Stimulated activated CD8-positive, alpha-beta memory T cell treated with anti-CD3 and anti-CD28 coated beads, Interleukin-2, amount 100 ng/mL, for 48 hours (primary cell): ENCODE data around the gene GTPBP4.
"Not testable (repeated sequence)": the region's sequence is repeated elsewhere in the genome, so short reads cannot be mapped to it uniquely, and the experiment has no call there.

Source experiments
- DNase-seq, 2 donors: peaks; one replicate each; pipeline ENCODE4 v3.0.0-alpha.2; 2020; ENCODE audit warnings: low read depth in 2 of 2

Gene GTPBP4

DNA sequence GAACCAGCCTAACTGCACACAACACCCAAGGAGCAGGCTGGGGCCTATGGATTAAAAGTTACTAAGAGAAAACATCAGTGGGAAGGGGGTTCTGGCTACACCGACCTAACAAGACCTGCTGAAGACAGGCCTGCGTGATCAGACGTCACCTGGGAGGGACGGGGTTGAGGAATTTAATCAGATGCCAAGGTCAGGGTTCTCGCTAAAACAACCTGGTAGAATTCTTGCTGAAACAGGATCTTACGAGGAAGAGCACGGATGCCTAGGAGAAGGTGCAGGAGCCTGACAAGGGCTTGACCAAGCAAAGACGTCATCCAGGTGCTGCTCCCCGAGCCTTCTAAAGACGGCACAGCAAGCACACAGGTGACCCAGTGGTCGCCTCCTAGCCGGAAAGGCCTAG lies 35.9 kb downstream of the GTPBP4 start:
- DNase-seq, result no peak

DNA sequence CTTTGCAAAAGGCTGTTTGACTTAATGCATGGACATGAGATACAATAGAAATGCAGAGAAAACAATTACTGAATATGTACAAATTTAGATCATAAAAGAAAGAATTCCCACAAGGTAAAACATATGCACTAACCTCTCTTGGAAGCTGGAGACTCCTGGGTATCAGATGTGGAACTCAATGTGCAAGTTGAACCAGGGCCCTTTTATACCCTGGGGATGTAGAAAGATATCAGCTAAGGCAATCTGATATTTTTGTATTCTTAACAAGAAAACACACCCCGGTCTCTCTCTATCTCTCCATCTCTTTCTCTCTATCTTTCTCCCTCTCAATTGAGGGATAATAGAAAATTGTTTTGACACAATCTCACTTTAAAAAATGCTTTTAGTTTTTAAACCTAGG lies 37.4 kb downstream of the GTPBP4 start, which contains the start of gene IDI2:
Gene IDI2 (minus strand): TSS at position 177 of the 400 bp plus-strand sequence. CDS start 1,136 bp downstream, outside the sequence.
- DNase-seq, result no peak

DNA sequence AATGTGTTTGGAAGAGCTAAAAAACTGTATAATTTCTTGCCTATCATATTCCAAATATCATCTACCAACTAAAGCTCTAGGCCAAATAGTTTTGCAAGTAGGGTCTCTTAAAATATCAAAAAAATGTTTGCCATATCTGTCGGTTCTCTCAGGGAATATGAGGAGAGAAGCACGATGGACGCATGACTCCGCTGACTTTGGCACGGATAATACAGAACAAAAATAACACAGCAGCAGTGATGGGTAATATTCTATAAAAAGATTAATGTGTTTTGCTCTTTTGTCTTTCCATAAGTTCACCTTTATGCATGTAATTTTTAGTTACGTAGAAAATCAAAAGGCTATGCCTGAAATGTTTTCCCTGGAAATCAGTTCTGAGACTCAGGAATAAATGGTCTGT lies 38.3 kb downstream of the GTPBP4 start:
- no peak for DNase-seq

DNA sequence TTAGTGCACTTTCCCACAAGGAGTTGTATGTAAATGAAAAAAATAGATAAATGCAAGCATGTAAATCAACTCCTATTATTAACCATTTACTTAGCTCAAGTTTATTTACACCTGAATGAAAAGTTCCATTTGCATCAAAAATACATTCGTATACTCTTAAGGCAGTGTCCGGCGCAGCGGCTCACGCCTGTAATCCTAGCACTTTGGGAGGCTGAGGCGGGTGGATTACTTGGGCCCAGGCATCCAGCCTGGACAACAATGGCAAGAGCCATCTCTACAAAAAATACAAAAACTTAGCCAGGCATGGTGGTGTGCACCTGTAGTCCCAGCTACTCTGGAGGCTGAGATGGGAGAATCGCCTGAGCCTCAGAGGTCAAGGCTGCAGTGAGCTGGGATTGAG lies 41.6 kb downstream of the GTPBP4 start:
- DNase-seq, result no peak

DNA sequence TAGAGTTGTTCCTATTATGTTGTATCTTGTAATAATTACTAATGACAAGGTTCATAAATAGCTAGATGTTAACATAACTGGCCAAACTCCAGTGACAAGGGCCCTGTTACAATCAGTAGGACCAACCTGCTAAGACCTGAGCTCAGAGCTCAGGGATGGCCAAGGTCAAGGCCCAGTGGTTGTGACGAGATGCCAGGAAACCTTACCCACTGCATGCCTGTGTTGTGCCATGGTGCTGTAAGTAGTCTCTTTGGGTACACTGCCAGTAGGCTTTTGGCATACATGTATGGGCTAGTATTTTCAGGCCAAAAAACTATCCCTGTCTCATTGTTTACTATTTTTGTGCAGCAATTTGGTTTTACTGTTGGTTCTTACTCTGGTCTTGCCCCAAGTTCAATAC lies 45.4 kb downstream of the GTPBP4 start:
- DNase-seq, result no peak

DNA sequence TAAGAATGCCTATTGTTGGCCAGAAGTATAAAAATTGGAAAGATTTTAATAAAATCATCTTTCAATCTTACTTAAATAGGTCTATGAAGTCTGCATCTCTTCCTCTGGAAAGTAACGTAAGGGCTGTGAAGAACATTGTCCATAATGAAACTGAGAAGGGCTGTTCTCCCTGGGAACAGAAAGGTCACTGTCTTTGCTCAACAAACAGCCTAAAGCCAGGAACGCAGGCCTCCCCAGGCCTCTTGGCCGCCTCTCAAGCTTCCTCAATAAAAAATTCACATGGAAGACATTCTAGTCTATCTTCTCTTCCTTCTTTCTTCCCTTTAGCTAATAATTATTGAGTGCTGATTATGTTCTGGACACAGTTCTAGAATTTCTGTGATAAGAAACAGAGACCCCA lies 46.5 kb downstream of the GTPBP4 start:
- no peak for DNase-seq

DNA sequence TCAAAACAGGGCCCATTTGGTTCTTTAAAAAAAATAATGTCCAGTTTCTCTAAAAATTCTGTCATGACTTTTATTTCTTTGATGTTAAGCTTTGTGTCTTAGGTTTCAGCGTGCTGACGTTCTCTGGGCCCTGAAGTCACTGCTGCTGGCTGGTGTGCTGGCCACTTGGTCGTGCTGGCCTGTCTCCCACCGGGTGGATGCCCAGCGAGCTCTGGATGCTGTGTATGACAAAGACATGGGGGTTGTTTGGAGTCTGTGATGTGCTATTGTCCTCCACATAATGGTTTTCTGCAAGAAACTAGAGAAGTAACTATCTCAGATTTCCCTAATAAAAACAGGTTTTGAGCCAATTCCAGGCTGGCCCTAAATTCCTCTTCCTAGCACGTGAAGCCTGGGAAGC lies 47.0 kb downstream of the GTPBP4 start:
- no peak for DNase-seq

DNA sequence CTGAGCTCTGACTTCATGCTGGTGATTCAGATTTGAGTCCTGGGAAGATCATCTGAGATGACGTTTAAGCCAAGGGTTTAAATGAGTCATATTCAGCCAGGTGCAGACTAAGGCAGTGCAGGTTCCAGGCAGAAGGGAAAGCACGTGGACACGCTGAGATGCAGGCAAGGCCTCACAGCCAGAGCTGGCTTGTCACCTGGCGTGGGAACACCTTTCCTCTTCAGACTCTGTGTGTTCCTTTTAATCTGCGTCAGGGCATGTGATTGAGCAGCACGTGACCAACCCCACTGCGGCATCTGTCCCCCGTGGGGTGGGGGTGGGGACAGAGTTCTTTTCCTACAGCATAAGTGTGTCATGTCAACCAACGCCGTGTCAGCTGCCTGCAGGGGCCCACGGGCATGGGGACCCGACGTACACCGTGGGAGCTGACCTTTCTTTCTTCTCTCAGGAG lies 48.1 kb downstream of the GTPBP4 start:
- DNase-seq, result no peak

DNA sequence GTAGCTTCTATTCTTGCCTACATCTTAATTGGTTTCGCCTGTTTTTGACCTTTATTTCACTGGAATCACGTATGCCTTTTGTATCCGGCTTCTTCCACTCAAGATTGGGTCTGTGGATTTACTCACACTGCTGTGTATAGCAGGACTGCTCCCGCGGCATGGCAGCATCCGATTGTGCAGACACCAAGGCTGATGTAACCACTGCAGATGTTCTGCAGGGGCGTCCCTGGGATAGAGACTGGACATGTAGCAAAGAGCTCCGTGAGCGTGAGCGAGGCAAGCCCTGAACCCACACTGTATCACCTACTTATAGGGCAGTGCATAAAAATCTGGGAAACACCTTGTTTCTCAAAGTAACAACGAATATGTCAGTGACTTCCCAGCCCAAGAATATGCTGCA lies 48.9 kb downstream of the GTPBP4 start:
- DNase-seq, result no peak

DNA sequence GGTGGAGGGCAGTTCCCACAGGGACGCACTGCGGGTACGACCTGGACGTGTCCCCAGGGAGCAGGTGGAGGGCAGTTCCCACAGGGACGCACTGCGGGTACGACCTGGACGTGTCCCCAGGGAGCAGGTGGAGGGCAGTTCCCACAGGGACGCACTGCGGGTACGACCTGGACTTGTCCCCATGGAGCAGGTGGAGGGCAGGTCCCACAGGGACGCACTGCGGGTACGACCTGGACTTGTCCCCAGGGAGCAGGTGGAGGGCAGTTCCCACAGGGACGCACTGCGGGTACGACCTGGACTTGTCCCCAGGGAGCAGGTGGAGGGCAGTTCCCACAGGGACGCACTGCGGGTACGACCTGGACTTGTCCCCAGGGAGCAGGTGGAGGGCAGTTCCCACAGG lies 50.5 kb downstream of the GTPBP4 start:
- not testable (repeated sequence) for DNase-seq

DNA sequence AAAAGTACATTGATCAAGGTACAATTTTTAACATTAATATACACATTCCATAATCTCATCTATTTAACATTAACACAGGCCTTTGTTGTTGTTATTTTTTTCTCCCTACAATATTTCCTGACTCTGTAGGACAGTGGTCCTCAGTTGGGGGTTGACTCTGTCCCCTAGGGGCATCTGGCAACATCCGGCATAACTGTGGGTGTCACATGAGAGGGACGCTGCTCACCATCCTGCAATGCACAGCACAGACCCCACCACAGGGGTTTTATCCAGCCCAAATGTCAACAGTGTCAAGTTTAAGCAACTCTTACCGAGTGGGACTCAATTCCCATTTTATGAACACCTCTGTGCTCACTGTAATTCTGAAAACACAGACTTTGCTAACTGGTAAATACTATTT lies 51.9 kb downstream of the GTPBP4 start:
- no peak for DNase-seq

DNA sequence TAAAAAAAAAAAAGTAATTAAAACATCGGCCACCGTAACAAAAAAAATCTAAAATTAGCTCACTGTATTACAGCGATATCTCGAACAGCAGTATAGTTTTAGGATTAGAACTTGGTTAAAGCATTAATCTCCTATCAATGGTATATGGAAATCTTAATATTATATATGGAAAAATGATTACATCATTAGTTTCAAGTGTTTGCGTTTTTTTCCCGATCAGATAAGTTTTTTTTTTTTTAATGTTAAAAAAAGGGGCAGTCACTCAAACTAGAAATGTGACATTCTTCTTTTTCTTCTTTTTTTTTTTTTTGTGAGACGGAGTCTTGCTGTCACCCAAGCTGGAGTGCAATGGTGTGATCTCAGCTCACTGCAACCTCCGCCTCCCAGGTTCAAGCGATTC lies 53.3 kb downstream of the GTPBP4 start:
- DNase-seq, result no peak

DNA sequence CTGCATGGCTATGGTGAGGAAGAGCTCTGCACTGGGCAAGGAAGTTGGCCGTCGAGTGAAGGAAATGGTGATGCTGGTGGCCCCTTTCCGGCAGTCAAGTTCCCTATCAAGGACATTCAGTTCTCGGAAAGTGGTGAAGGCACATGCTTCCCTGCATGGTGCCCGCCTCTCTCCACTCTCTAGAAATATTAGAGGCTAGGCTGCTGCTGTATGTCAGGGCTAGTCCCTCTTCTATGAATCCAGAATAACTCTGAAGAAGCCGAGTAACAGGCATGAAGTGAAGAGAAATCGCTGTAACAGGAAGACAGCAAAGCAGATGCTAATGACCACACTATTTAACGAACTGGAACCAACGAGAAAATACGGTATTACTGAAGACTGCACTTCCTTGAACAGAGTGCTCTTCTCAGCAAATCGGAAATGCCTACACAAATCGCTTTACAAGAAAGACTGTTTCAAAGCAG lies 55.3 kb downstream of the GTPBP4 start:
- DNase-seq, result no peak

DNA sequence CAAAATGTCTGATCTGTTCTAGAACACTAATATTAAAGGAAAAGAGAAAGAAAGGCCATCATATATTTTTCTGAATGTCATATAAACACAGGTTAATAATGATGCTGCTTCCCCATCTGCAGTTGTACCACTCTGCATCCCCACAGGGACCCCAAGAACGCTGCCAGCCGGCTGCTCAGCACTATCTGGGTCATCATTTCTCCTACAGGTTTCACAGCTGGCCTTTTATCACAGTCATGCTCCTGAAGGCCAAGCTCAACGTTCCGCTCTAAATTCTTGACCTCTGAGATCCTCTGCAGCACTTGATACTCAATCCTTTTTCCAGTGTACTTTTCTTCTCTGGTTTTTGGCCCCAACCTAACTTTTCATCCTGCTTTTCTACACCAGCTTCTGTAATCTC lies 55.9 kb downstream of the GTPBP4 start:
- no peak for DNase-seq

DNA sequence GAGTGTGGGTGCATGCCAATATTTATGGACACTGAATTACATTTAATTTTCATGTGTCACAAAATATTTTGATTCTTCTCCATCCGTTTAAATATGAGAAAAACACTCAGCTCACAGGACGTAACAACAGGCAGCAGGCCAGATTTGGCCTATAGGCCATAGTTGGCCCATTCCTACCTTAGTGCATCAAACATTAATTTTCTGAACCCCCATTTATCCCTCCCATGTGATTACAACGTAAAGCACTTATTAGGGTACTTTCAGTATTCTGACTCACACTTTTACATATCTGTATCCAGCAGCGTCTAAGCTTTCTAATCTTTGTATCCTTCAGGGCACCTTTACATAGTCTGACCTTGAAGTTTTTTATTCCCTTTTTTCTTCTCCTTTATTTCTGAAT lies 56.7 kb downstream of the GTPBP4 start:
- DNase-seq, result no peak

DNA sequence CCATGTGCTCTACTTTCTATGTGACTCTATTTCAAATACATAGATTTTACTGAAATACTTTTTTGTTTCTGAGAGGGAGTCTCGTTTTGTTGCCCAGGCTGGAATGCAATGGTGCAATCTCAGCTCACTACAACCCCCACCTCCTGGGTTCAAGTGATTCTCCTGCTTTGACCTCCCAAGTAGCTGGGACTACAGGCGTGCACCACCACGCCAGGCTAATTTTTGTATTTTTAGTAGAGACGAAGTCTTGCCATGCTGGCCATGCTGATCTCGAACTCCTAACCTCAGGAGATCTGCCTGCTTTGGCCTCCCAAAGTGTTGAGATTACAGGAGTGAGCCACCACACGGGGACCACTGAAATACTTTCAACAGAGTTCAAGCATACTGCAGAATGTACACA lies 57.2 kb downstream of the GTPBP4 start:
- DNase-seq, result no peak

DNA sequence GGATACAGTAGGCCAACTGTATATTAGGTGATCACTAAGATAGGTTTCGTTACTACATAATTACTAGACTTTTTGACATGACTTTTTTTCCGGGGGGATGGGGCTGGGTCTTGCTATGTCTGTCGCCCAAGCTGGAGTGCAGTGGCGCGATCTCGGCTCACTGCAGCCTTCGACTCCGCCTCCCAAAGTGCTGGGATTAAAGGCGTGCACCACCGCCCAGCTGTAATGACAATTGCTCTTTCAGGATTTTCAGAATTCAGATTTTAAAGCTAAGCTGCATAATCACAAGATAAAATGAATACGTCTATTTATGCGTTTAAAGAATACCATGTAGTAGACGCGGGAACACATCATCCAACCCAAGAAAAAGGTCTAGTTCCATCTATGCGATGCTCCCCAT lies 59.7 kb downstream of the GTPBP4 start:
- DNase-seq, result no peak

DNA sequence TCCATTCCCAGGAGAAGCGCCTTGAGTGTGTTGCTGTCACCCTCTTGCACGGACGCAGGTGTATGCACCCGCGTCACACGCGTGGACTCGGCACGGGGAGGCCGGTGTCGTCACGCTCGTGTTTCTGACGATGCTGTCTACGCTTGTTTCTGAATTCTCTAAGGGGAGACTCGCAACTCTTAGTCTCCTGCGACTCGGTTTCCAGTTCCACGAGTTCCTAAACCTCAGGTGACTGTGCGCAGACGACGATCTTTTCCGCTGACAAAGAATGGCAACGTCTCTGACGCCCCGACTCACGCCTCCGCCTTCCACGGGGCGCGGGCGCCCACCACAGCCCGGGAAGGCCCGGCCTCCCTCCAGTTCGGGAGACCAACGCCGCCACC lies 60.1 kb downstream of the GTPBP4 start:
- DNase-seq, result no peak

DNA sequence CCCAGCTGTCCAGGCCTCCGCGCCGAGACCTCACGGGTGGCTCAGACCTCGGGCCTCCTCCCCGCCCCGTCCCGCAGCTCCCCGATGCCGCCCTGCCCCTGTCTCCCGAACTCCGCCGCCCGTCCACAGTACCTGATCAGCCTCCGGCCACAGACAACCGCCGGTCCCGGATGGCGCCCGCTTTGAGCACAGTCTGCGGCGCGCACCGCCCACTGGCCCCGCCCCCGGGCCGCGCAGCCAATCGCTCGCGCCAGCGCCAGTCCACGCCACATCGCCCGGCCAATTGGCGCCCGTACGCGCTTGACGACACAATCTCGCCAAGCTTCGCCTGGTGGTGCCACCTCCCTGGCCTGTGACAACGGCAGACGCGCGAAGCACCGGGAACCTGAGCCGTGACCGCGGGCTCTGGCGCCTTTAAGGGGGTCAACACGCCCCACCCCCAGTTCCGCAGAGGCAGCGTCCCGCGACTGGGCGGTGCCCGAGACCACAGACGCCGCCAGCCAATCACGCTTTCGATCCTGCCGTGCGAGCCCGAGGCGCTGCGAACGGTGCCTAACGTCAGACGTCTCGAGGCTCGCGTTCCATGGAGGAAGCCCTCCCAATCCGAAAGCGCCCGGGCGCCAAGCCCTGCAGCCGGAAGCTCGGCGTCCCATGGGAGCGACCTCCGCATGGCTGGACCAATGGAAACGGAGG lies 60.6 kb downstream of the GTPBP4 start, which contains the start of gene IDI1:
Gene IDI1 (minus strand): TSS at position 388 of the 693 bp plus-strand sequence. CDS start 116 bp downstream, at position 272.
- DNase-seq, result peak; percentile 92 to 97

DNA sequence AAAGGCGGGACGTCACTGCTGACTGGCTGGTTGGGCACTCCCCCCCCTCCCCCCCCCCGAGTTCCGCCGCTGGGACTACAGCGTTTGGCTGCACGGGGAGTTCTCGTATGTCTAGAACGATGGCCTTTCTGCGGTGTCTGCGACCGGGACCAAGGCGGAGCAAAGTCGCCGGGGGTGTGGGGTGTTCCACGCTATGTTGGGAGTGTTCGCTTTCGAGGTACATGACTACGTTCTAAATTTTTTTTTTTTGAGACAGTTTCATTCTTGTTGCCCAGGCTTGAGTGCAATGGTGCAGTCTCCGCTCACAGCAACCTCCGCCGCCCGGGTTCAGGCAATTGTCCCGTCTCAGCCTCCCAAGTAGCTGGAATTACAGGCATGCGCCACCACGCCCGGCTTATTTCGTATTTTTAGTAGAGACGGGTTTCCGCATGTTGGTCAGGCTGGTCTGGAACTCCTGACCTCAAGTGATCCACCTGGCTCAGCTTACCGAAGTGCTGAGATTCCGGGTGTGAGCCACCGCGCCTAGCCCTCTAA lies 61.3 kb downstream of the GTPBP4 start:
- DNase-seq, result peak in 1 of 2 donors; percentile 17

DNA sequence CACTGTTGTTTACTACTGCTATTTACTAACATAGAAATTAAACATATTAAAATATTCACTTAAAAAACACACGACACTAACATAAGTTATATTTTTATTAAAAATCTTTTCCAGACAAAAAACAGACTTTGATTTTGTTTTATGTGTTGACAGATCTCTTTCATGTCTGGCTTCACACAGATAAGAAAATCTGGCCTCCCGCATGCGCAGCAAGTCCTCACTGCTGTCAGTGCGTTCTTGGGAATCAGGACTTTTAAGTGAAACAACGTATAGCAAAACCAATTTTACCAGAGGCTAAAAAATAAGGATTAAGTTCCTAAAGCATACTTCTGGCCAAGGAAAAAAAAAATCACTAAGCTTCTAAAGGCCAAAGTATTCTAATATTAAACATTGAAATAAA lies 61.9 kb downstream of the GTPBP4 start:
- DNase-seq, result no peak

DNA sequence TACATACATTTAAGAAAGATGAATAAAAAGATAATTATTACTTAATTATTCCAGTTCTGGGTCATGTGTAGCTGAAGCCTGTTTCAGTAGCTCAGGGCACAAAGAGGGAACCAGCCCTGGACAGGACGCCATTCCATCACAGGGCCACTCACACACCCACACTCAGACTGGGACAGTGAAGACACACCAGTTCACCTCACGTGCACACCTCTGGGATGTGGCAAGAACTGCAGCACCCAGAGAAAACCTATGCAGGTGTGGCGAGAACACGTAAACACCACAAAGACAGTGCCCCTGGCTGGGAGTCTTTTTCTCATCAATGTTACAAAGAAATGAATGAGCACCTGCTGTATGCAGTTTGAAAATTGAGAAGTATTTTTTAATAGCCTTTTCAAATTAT lies 62.3 kb downstream of the GTPBP4 start:
- no peak for DNase-seq

DNA sequence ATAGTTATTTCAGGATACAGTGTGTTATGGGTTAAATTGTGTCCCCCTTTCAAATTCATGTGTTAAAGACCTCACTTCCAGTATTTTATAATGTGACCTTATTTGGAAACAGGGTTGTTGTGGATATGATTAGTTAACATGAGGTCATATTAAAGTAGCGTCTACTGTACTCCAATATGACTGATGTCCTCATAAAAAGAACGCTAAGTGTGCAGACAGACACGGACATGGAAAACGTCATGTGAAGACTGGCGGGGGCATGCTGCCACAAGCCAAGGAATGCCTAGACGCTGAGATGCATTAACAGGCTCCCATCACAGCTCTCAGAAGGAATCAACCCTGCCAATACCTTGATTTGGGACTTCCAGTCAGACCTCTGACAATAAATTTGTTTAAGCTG lies 66.5 kb downstream of the GTPBP4 start:
- DNase-seq, result no peak
